Activated naive CD8-positive, alpha-beta T cell (primary cell): Measurements from ENCODE around the gene OR51T1.

Experiments used
- H3K27ac Mint-ChIP-seq: one replicate; pipeline ENCODE4 v1.8.0; 2021; ENCODE audit warnings: mixed read lengths
- H3K27me3 Mint-ChIP-seq: one replicate; pipeline ENCODE4 v1.8.0; 2021; ENCODE audit warnings: mixed read lengths
- H3K36me3 Mint-ChIP-seq: one replicate; pipeline ENCODE4 v1.8.0; 2021; ENCODE audit warnings: mixed read lengths
- H3K4me1 Mint-ChIP-seq: one replicate; pipeline ENCODE4 v1.8.0; 2021; ENCODE audit warnings: low read depth, mixed read lengths
- H3K4me3 Mint-ChIP-seq: one replicate; pipeline ENCODE4 v1.8.0; 2021; ENCODE audit warnings: mild to moderate bottlenecking, mixed read lengths
- H3K9me3 Mint-ChIP-seq: one replicate; pipeline ENCODE4 v1.8.0; 2021; ENCODE audit warnings: low read depth, mixed read lengths

The OR51T1 gene

DNA sequence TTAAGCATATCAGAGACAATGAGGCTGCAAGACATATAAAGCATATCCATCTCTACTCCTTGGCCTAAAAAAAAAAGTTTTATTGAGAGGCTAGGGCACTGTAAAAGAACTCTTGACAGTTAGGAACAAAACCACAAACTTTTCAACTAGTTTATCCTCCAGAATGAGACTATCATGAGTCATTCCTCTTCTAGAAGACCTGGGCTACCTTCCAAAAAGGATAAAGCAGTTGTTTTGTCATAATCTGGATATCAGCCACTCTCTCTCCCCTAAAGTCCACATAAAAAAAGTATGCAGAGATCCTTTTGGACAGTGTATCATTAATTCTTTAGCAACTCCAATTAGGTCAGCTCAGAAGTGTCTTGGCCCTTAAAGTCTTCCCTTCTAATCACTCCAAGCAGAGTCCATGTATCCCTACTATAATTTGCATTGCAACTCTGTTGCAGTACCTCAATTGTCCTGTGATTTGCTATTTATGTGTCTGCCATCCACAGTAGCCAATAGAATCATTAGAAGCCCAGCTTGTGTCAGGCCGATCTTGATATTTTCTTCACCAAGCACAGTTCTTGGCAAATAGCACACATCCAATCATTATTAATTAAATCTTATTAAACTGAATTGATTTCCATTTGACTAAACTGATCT, 10.4 kb downstream of the OR51T1 start:
- Mint-ChIP-seq H3K9me3 (peaks cover 3% of the 10 kb centered on the region), H3K27ac (no peak overlapping the region), H3K4me1 (no peaks in the 10 kb centered on the region), H3K36me3 (no peaks in the 10 kb centered on the region), H3K27me3 (peaks cover 2% of the 10 kb centered on the region), H3K4me3 (no peak overlapping the region)

- no peaks in the 10 kb centered on the region for H3K9me3 Mint-ChIP-seq
- H3K4me3 Mint-ChIP-seq = no peak within 1 kb of the TSS
- H3K36me3 Mint-ChIP-seq = no peaks in the 10 kb centered on the region
- H3K27me3 Mint-ChIP-seq = no peaks in the 10 kb centered on the region
- no peaks in the 10 kb centered on the region for H3K4me1 Mint-ChIP-seq
- H3K27ac Mint-ChIP-seq = no peak within 1 kb of the TSS
These were observed 21.8 kb downstream of the OR51T1 start, which contains the start of gene OR51A7 for GRCh38 chr11:4903484-4903883. TSS of gene OR51A7 (plus strand) at chr11:4903783. CDS start at chr11:4907370, 3,587 bp downstream.

DNA sequence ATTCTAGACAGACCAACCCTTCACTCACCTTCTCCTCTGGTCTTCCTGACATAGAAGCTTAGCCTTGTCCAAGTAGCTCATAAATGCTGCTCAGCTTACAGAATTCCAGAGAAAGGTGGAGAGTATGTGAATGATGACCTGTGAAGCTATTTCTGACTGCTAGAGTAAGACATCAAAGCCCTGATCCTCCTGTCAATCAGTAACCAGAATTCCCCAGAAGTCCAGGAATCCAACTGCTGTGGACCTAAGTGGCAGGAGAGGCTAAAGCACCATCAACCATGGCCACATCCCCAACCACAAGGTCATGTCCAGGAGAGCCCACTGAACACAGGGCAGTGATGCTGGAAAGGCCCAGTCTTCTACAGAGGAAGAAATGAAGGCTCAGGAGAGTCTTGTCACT, 34.9 kb downstream of the OR51T1 start:
- H3K4me1 Mint-ChIP-seq = no peaks in the 10 kb centered on the region
- H3K4me3 Mint-ChIP-seq = no peak overlapping the region
- H3K36me3 Mint-ChIP-seq = no peaks in the 10 kb centered on the region
- H3K27ac Mint-ChIP-seq = no peak overlapping the region
- no peaks in the 10 kb centered on the region for H3K9me3 Mint-ChIP-seq
- no peaks in the 10 kb centered on the region for H3K27me3 Mint-ChIP-seq

DNA sequence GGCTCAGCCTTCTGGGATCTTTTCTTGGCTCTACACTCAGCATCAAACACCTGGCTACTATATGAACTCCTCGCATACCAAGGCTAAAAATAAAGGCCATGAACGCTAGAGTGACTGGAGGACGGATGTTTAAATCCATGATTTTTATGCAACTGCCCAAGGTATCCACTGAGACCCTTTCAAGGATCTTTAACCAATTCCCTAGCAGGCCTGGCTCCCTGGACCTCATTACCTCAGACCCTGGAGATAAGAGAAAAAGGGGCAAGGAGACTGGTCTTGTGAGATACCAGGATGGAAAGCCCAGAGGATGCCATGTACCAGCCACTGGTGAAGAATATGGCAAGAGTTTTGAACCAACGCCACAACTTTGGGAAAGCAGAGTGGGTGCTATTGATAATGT, 37.5 kb downstream of the OR51T1 start, which contains the start of gene OR51G2:
Gene OR51G2, minus strand, starts transcription at position 101 of the 400 bp plus-strand sequence. CDS start 3,687 bp downstream, outside the sequence.
- Mint-ChIP-seq H3K4me1 (no peaks in the 10 kb centered on the region), H3K9me3 (no peaks in the 10 kb centered on the region), H3K36me3 (no peaks in the 10 kb centered on the region), H3K4me3 (no peak within 1 kb of the TSS), H3K27ac (no peak within 1 kb of the TSS), H3K27me3 (peaks cover 7% of the 10 kb centered on the region)

DNA sequence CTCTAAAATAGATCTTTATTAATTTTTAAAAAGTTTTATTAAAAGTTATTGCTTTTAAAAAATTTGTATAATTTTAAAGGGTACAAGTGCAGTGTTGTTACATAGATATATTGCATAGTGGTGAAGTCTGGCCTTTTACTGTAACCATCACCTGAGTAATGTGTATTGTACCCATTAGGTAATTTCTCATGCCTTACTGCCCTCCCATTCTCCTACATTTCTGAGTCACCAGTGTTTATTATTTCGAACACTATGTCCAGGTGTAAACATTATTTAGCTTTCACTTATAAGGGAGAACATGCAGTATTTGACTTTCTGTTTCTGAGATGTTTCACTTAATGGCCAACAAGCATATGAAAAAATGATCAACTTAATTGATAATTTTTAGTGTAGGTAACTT, 40.1 kb downstream of the OR51T1 start:
- no peaks in the 10 kb centered on the region for H3K36me3 Mint-ChIP-seq
- H3K27ac Mint-ChIP-seq = no peak overlapping the region
- no peaks in the 10 kb centered on the region for H3K4me1 Mint-ChIP-seq
- peaks cover 10% of the 10 kb centered on the region for H3K27me3 Mint-ChIP-seq
- H3K9me3 Mint-ChIP-seq = no peaks in the 10 kb centered on the region
- no peak overlapping the region for H3K4me3 Mint-ChIP-seq

- H3K36me3 Mint-ChIP-seq = no peaks in the 10 kb centered on the region
- H3K27me3 Mint-ChIP-seq = peaks cover 10% of the 10 kb centered on the region
- no peak overlapping the region for H3K4me3 Mint-ChIP-seq
- no peaks in the 10 kb centered on the region for H3K4me1 Mint-ChIP-seq
- no peak overlapping the region for H3K27ac Mint-ChIP-seq
- H3K9me3 Mint-ChIP-seq = no peaks in the 10 kb centered on the region
These were observed 40.6 kb downstream of the OR51T1 start for GRCh38 chr11:4922304-4922703.

DNA sequence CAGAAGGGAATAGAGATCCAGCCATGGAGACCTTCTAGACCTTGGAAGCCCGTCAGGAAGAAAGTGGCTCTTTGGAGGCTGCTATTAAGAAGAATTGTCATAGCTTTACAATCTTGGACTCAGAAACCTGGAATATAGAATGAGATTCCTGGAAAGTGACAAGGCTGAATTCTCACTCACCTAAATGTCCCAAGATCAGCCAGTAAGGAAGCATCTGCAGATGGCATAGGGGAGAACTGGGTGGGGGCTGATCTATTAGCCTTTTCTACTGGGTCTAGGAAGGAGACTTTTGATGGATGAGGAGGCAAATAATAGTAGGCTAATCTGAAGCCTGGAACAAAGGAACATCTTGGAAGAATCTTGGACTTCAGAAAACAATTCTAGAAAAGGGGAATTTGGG, 42.5 kb downstream of the OR51T1 start, which contains the start of gene OR51G1:
Gene OR51G1, minus strand, starts transcription at position 101 of the 400 bp plus-strand sequence. Its CDS starts 0 bp downstream, at position 101.
- no peaks in the 10 kb centered on the region for H3K36me3 Mint-ChIP-seq
- no peaks in the 10 kb centered on the region for H3K4me1 Mint-ChIP-seq
- no peak within 1 kb of the TSS for H3K4me3 Mint-ChIP-seq
- H3K27me3 Mint-ChIP-seq = peaks cover 10% of the 10 kb centered on the region
- H3K9me3 Mint-ChIP-seq = no peaks in the 10 kb centered on the region
- H3K27ac Mint-ChIP-seq = no peak within 1 kb of the TSS

DNA sequence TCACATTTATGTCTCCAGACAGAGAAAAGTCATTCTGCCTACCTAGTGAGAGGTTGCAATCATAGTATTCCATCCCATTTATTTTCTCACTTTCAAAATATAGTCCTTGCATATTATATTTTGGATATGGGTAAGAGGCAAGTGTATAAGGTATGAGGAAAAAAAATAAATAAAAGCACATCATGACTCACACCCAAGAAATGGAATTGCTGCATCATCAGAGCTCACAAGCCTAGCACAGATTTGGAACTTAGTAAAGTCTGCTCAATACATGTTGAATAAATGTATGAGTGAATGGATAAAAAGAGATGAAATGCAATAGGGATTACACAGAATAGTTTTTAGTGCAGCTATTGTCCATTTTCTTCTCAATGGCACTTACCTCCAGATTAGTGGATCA, 44.9 kb downstream of the OR51T1 start:
- peaks cover 10% of the 10 kb centered on the region for H3K27me3 Mint-ChIP-seq
- no peak overlapping the region for H3K27ac Mint-ChIP-seq
- H3K4me1 Mint-ChIP-seq = no peaks in the 10 kb centered on the region
- H3K9me3 Mint-ChIP-seq = no peaks in the 10 kb centered on the region
- H3K4me3 Mint-ChIP-seq = no peak overlapping the region
- H3K36me3 Mint-ChIP-seq = no peaks in the 10 kb centered on the region
